PC-9 (cell line): ENCODE measurements around the gene RALGPS1.

Source experiments
- CTCF ChIP-seq: fragments of 200-600 bp; sonication (generic); conservative IDR thresholded peaks from 2 replicates; pipeline ENCODE4 v1.6.1; 2017; ENCODE audit warnings: mixed run types, antibody characterized with exemption, mild to moderate bottlenecking, moderate library complexity
- EZH2 ChIP-seq: fragments of 200-600 bp; sonication (generic); IDR thresholded peaks from 2 replicates; pipeline ENCODE4 v1.8.0; 2017; ENCODE audit warnings: antibody characterized with exemption, low read depth

- TF ChIP-seq CTCF, result no peak
- no peak for TF ChIP-seq EZH2
Measured at GRCh38 chr9:126880947-126881332, 33.6 kb upstream of the RALGPS1 start.
